A549 (cell line): Measurements from ENCODE around the gene WASHC1.
"Not testable (repeated sequence)": the region's sequence is repeated elsewhere in the genome, so short reads cannot be mapped to it uniquely, and the experiment has no call there.

ENCODE experiments used
- BHLHE40 ChIP-seq: IDR thresholded peaks from 2 replicates; pipeline ENCODE4 v1.6.1; 2012; ENCODE audit warnings: low read depth, low read length, inconsistent platforms
- CBX8 ChIP-seq: fragments of 200-600 bp; sonication (generic); IDR thresholded peaks from 2 replicates; pipeline ENCODE4 v1.6.1; 2016
- HOXA7 ChIP-seq: fragments of 250-450 bp; sonication (Bioruptor Pico); IDR thresholded peaks from 2 replicates; pipeline ENCODE4 v1.5.0; 2020; ENCODE audit warnings: mild to moderate bottlenecking, moderate library complexity
- POLR2A ChIP-seq: IDR thresholded peaks from 2 replicates; pipeline ENCODE4 v1.6.1; 2012; ENCODE audit warnings: mild to moderate bottlenecking, low read length
- POLR2AphosphoS2 ChIP-seq: conservative IDR thresholded peaks from 2 replicates; pipeline ENCODE4 v1.6.1; 2012; ENCODE audit warnings: low read length, improper control_type of control experiment, inconsistent platforms
- REST ChIP-seq: fragments of 200-600 bp; sonication (generic); IDR thresholded peaks from 2 replicates; pipeline ENCODE4 v1.6.1; 2016; ENCODE audit warnings: antibody characterized with exemption, mild to moderate bottlenecking, moderate library complexity
- RNF2 ChIP-seq: fragments of 200-600 bp; sonication (generic); IDR thresholded peaks from 2 replicates; pipeline ENCODE4 v1.6.1; 2016; ENCODE audit warnings: low read depth, mild to moderate bottlenecking, antibody characterized with exemption, moderate library complexity, borderline replicate concordance
- TF ChIP-seq, protein P1 (sequence below): fragments of >200 bp; sonication (Bioruptor Twin); formaldehyde crosslinking; IDR thresholded peaks from 3 replicates; pipeline ENCODE4 v1.5.1; 2016

DNA sequence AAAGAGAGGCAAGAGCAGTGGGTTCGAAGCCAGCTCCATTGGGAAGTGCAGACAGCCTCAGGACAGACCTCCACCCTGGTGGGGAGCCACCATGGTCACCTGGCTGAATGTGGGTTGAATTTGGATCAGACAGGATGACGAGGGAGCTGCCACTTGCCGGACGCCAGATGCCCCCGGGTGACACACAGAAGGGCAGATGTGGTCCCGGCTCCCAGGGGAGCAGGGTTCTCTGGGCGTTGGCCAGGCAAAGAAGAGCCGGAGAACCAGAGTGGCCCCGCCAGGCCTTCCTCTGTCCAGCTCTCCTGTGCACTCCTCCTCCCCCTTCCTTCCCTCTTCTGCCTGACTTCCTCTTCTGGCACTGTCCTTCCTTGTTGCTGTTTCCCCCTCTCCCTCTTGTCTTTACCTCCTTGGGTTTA lies 12.0 kb upstream of the WASHC1 start:
- TF ChIP-seq HOXA7 (CRISPR knock-in tag); POLR2A; RNF2; REST; BHLHE40; CBX8; POLR2AphosphoS2: not testable (repeated sequence)
- TF ChIP-seq, protein P1, sequence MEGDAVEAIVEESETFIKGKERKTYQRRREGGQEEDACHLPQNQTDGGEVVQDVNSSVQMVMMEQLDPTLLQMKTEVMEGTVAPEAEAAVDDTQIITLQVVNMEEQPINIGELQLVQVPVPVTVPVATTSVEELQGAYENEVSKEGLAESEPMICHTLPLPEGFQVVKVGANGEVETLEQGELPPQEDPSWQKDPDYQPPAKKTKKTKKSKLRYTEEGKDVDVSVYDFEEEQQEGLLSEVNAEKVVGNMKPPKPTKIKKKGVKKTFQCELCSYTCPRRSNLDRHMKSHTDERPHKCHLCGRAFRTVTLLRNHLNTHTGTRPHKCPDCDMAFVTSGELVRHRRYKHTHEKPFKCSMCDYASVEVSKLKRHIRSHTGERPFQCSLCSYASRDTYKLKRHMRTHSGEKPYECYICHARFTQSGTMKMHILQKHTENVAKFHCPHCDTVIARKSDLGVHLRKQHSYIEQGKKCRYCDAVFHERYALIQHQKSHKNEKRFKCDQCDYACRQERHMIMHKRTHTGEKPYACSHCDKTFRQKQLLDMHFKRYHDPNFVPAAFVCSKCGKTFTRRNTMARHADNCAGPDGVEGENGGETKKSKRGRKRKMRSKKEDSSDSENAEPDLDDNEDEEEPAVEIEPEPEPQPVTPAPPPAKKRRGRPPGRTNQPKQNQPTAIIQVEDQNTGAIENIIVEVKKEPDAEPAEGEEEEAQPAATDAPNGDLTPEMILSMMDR = not testable (repeated sequence)
